Peyer's patch (tissue), 4 donors: ENCODE measurements around the gene C17orf75.

ENCODE experiments used
- POLR2A ChIP-seq, 2 donors: fragments of 450-650 bp; IDR thresholded peaks; one replicate each; pipeline ENCODE4 v1.5.1; 2017; ENCODE audit warnings: antibody characterized with exemption in 2 of 2, mild to moderate bottlenecking in 2 of 2, moderate library complexity in 2 of 2
- TF ChIP-seq, protein P1 (sequence below), 6 experiments: fragments of 450-650 bp in 4 of 6; fragments of 200-600 bp in 2 of 6; sonication (generic) in 1 of 6; IDR thresholded peaks; one replicate each; pipeline ENCODE4 v1.5.1; 2017 to 2019; ENCODE audit warnings: antibody characterized with exemption in 6 of 6, mild to moderate bottlenecking in 3 of 6, moderate library complexity in 1 of 6

DNA sequence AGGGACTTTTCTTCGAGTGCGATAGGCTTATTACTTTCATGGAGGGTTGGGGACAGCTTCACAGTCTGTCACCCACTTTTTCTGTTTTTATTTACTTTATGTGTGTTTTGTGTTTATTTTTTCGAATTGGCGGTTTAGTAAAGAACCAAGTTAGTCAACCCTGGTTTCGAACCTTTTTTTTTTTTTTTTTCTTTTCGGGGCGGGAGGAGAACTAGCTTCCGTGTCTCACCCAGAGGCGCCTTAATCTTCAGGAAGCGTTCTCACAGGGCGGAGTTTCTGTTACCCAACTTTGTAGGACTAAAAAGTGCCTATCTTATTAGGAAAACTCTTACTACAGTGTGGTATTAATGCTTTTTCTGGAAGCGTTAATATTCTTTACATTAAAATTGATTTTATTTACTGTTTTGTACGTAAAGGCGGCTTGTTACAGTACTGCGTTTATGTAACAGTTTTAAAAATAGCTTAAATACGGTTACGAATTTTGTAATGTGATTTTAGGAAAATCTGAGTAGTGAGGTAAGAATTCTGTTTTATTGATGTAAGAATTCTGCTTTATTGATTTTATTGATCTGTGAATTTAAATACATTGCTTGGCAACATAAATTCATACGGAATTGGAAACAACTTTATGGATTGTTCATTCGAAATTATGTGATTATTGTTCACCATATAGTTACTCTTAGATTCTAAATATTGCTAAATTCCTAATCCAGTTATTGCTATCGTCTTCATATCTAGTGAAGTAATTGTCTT lies 8.9 kb upstream of the C17orf75 start:
- TF ChIP-seq, protein P1, sequence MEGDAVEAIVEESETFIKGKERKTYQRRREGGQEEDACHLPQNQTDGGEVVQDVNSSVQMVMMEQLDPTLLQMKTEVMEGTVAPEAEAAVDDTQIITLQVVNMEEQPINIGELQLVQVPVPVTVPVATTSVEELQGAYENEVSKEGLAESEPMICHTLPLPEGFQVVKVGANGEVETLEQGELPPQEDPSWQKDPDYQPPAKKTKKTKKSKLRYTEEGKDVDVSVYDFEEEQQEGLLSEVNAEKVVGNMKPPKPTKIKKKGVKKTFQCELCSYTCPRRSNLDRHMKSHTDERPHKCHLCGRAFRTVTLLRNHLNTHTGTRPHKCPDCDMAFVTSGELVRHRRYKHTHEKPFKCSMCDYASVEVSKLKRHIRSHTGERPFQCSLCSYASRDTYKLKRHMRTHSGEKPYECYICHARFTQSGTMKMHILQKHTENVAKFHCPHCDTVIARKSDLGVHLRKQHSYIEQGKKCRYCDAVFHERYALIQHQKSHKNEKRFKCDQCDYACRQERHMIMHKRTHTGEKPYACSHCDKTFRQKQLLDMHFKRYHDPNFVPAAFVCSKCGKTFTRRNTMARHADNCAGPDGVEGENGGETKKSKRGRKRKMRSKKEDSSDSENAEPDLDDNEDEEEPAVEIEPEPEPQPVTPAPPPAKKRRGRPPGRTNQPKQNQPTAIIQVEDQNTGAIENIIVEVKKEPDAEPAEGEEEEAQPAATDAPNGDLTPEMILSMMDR (IDR thresholded peaks at IDR 0.05), result peak in 1 of 6 experiments; percentile 2
- no peak for TF ChIP-seq POLR2A (IDR thresholded peaks at IDR 0.05)
